SK-N-SH (cell line): ENCODE results near the gene JAZF1. TPM values are rescaled to one million over a fixed set of nuclear protein-coding genes. Genes with fewer than 3 reads are reported as not detected.

Source experiments
- CTCF ChIA-PET: fragments of 300-600, 350-600 bp; formaldehyde crosslinking; extraction: SDS; loops from one replicate; lab custom pipeline; 2021; lab: Yijun Ruan, JAX
- POLR2A ChIA-PET: fragments of 350-600 bp; sonication (Branson Sonifier 250); formaldehyde crosslinking; extraction: SDS; loops from one replicate; lab custom pipeline; 2020; ENCODE audit warnings: antibody characterized with exemption, inconsistent platforms; lab: Yijun Ruan, JAX
- DNase-seq: peaks from one replicate; pipeline ENCODE4 v3.0.0; 2012
- H2AFZ ChIP-seq: fragments of 200-600 bp; sonication (generic); 2 replicates; pipeline ENCODE4 v1.8.1; 2016; ENCODE audit warnings: antibody characterized with exemption, mild to moderate bottlenecking, low read depth
- H3F3A ChIP-seq: fragments of 200-600 bp; sonication (generic); replicated peaks from 2 replicates; pipeline ENCODE3; 2016; ENCODE audit warnings: antibody characterized with exemption, mild to moderate bottlenecking; ENCODE audit not compliant: insufficient read depth
- H3K27ac ChIP-seq, 2 experiments: fragments of 200-500 bp in 1 of 2; fragments of 200-600 bp in 1 of 2; sonication (Bioruptor generic) in 1 of 2; sonication (generic), shearing (Covaris generic) in 1 of 2; 2 replicates each; pipeline versions ENCODE4 v1.5.1 to v1.6.1; 2014 to 2016; ENCODE audit warnings: low read depth in 2 of 2, inconsistent platforms in 1 of 2, low read length in 1 of 2, mild to moderate bottlenecking in 1 of 2, mixed read lengths in 1 of 2
- H3K27me3 ChIP-seq: fragments of 200-600 bp; sonication (generic), shearing (Covaris generic); 2 replicates; pipeline ENCODE4 v1.6.1; 2016; ENCODE audit warnings: mixed run types; ENCODE audit not compliant: insufficient read depth
- H3K36me3 ChIP-seq, 2 experiments: fragments of 200-500 bp in 1 of 2; fragments of 200-600 bp in 1 of 2; sonication (Bioruptor generic) in 1 of 2; sonication (generic) in 1 of 2; replicated peaks in 1 of 2; 2 replicates each; pipeline versions ENCODE3 to v1.5.1; 2014 to 2016; ENCODE audit warnings: low read length in 1 of 2, mild to moderate bottlenecking in 1 of 2; ENCODE audit not compliant: insufficient read depth in 2 of 2, control insufficient read depth in 1 of 2
- H3K4me1 ChIP-seq, 2 experiments: fragments of 200-500 bp in 1 of 2; fragments of 200-600 bp in 1 of 2; sonication (Bioruptor generic) in 1 of 2; sonication (generic), shearing (Covaris generic) in 1 of 2; 2 replicates each; pipeline versions ENCODE4 v1.5.1 to v1.6.1; 2014 to 2016; ENCODE audit warnings: low read depth in 1 of 2, low read length in 1 of 2, mixed run types in 1 of 2; ENCODE audit not compliant: insufficient read depth in 2 of 2, control insufficient read depth in 1 of 2
- H3K4me2 ChIP-seq: fragments of 200-600 bp; sonication (generic), shearing (Covaris generic); 2 replicates; pipeline ENCODE4 v1.6.1; 2017; ENCODE audit warnings: mixed run types
- H3K4me3 ChIP-seq, 2 experiments: fragments of 200-500 bp in 1 of 2; fragments of 200-600 bp in 1 of 2; sonication (Bioruptor generic) in 1 of 2; sonication (generic), shearing (Covaris generic) in 1 of 2; 2 replicates each; pipeline versions ENCODE4 v1.5.1 to v1.8.1; 2014 to 2016; ENCODE audit warnings: low read depth in 2 of 2, inconsistent platforms in 1 of 2, low read length in 1 of 2, mild to moderate bottlenecking in 1 of 2, mixed read lengths in 1 of 2, moderate library complexity in 1 of 2
- H3K79me2 ChIP-seq: fragments of 200-600 bp; sonication (generic); 2 replicates; pipeline ENCODE4 v1.8.1; 2017; ENCODE audit warnings: mild to moderate bottlenecking; ENCODE audit not compliant: insufficient read depth
- H3K9ac ChIP-seq: fragments of 200-600 bp; sonication (generic); 2 replicates; pipeline ENCODE4 v1.6.1; 2017; ENCODE audit warnings: mixed run types
- H3K9me2 ChIP-seq: fragments of 200-600 bp; sonication (generic); 2 replicates; pipeline ENCODE4 v1.6.1; 2017; ENCODE audit warnings: mixed run types
- H3K9me3 ChIP-seq: fragments of 200-600 bp; sonication (generic); 2 replicates; pipeline ENCODE4 v1.6.1; 2017; ENCODE audit warnings: mixed run types, mild to moderate bottlenecking, moderate library complexity
- H4K20me1 ChIP-seq: fragments of 200-600 bp; sonication (generic); 2 replicates; pipeline ENCODE4 v1.6.1; 2017; ENCODE audit warnings: mild to moderate bottlenecking, mixed run types; ENCODE audit not compliant: insufficient read depth
- CHD2 ChIP-seq: fragments of 150-350 bp; IDR thresholded peaks from 2 replicates; pipeline ENCODE4 v1.6.1; 2018; ENCODE audit warnings: low read length; ENCODE audit not compliant: partially characterized antibody
- CTCF ChIP-seq: fragments of 200-600 bp; sonication (generic); IDR thresholded peaks from 2 replicates; pipeline ENCODE4 v1.6.1; 2017; ENCODE audit warnings: antibody characterized with exemption, mild to moderate bottlenecking, moderate library complexity
- ELF1 ChIP-seq: IDR thresholded peaks from 2 replicates; pipeline ENCODE4 v1.4.0; 2012
- EP300 ChIP-seq, 2 experiments: IDR thresholded peaks; 2 replicates each; pipeline versions ENCODE4 v1.4.0 to v1.6.1; 2012; ENCODE audit warnings: borderline replicate concordance in 1 of 2, low read depth in 1 of 2, low read length in 1 of 2
- GABPA ChIP-seq: IDR thresholded peaks from 2 replicates; pipeline ENCODE4 v1.4.0; 2012; ENCODE audit warnings: low read depth, mild to moderate bottlenecking
- IRF3 ChIP-seq: fragments of 150-350 bp; IDR thresholded peaks from 2 replicates; pipeline ENCODE4 v1.6.1; 2016; ENCODE audit warnings: mild to moderate bottlenecking, low read depth, low read length
- MEF2A ChIP-seq: IDR thresholded peaks from 2 replicates; pipeline ENCODE4 v1.4.0; 2012; ENCODE audit warnings: low read depth, borderline replicate concordance
- NRF1 ChIP-seq: IDR thresholded peaks from 2 replicates; pipeline ENCODE4 v1.6.1; 2012; ENCODE audit warnings: low read depth, mild to moderate bottlenecking, low read length
- POLR2AphosphoS5 ChIP-seq: IDR thresholded peaks from 2 replicates; pipeline ENCODE4 v1.6.1; 2012; ENCODE audit warnings: low read depth, low read length
- REST ChIP-seq: IDR thresholded peaks from 2 replicates; pipeline ENCODE4 v1.6.1; 2012; ENCODE audit warnings: mild to moderate bottlenecking, low read depth, low read length, moderate library complexity
- RXRA ChIP-seq: IDR thresholded peaks from 2 replicates; pipeline ENCODE4 v1.4.0; 2012; ENCODE audit warnings: low read depth, mild to moderate bottlenecking, borderline replicate concordance
- SMC3 ChIP-seq: IDR thresholded peaks from 2 replicates; pipeline ENCODE4 v1.6.1; 2012; ENCODE audit warnings: low read depth, low read length, improper control_type of control experiment
- TAF1 ChIP-seq: IDR thresholded peaks from 2 replicates; pipeline ENCODE4 v1.6.1; 2012; ENCODE audit warnings: low read depth, mild to moderate bottlenecking, low read length, moderate library complexity, borderline replicate concordance
- TEAD4 ChIP-seq: IDR thresholded peaks from 2 replicates; pipeline ENCODE4 v1.4.0; 2012; ENCODE audit warnings: mild to moderate bottlenecking, borderline replicate concordance; ENCODE audit not compliant: insufficient read depth
- USF1 ChIP-seq: IDR thresholded peaks from 2 replicates; pipeline ENCODE4 v1.4.0; 2012; ENCODE audit warnings: low read depth, borderline replicate concordance
- USF2 ChIP-seq: fragments of 150-350 bp; IDR thresholded peaks from 2 replicates; pipeline ENCODE4 v1.6.1; 2017; ENCODE audit warnings: antibody characterized with exemption, low read length, low read depth, borderline replicate concordance
- YY1 ChIP-seq: IDR thresholded peaks from 2 replicates; pipeline ENCODE4 v1.4.0; 2012; ENCODE audit warnings: low read depth, mild to moderate bottlenecking
- ZBTB33 ChIP-seq: IDR thresholded peaks from 2 replicates; pipeline ENCODE4 v1.4.0; 2012; ENCODE audit warnings: low read depth, borderline replicate concordance
- WGBS: methylation state at CpG from one replicate; pipeline ENCODE4 v1.1.6; 2017; ENCODE audit warnings: low lambda C conversion rate; 5-methylcytosine and 5-hydroxymethylcytosine counted together
- polyA plus RNA-seq, 3 experiments: library from polyadenylated mRNA; depleted of rRNA; stranded (reverse); fragments of >200 nt; gene quantifications; 2 replicates each; pipeline ENCODE4 v1.2.3, GENCODE V29; 2012

JAZF1 gene
- polyA plus RNA-seq, 1 of the 3 experiments (the other 2 are of a cell fraction), result 1.7 TPM

GRCh38 chr7:27885652-27886051 is 294.9 kb downstream of the JAZF1 start:
- H3K4me3 ChIP-seq, result no peak overlapping the region
- no peak for DNase-seq
- no peaks in the 10 kb centered on the region for H3K79me2 ChIP-seq

GRCh38 chr7:27883696-27884095 is 296.9 kb downstream of the JAZF1 start:
- WGBS, result 89% methylated on average over 4 of the region's 4 CpGs
- no peaks in the 10 kb centered on the region for H3K9me2 ChIP-seq
- no peak overlapping the region for H3K4me2 ChIP-seq
- POLR2A ChIA-PET, result no interaction called here
- no peaks in the 10 kb centered on the region for H4K20me1 ChIP-seq
- H3K4me1 ChIP-seq, result no peaks in the 10 kb centered on the region; a peak in 1 of 4 replicates
- no peaks in the 10 kb centered on the region for H3K9me3 ChIP-seq
- CTCF ChIA-PET, result interaction anchor here (1.0 kb wide), 1 partner anchor 35 kb away, joined by 3 read pairs; no protein-coding TSS in a partner anchor
- H3K79me2 ChIP-seq, result no peaks in the 10 kb centered on the region
- no peak overlapping the region for H3K9ac ChIP-seq
- no peaks in the 10 kb centered on the region for H3F3A ChIP-seq
- no peaks in the 10 kb centered on the region for H3K36me3 ChIP-seq
- H2AFZ ChIP-seq, result no peak overlapping the region
- no peak for DNase-seq
- no peak overlapping the region for H3K4me3 ChIP-seq
- H3K27me3 ChIP-seq, result no peaks in the 10 kb centered on the region
- H3K27ac ChIP-seq, result no peak overlapping the region
- no peak for TF ChIP-seq CTCF
- TF ChIP-seq EP300 (IDR thresholded peaks at IDR 0.05; ENCODE audit: borderline replicate concordance in 1 of 2, low read depth in 1 of 2, low read length in 1 of 2), result no peak
- no peak for TF ChIP-seq POLR2AphosphoS5
- TF ChIP-seq SMC3, result no peak
- no peak for TF ChIP-seq MEF2A
- no peak for TF ChIP-seq NRF1
- no peak for TF ChIP-seq CHD2
- no peak for TF ChIP-seq ZBTB33
- TF ChIP-seq IRF3, result no peak
- TF ChIP-seq RXRA, result no peak
- no peak for TF ChIP-seq USF2
- TF ChIP-seq ELF1, result no peak
- no peak for TF ChIP-seq REST
- TF ChIP-seq TEAD4, result no peak
- TF ChIP-seq USF1, result no peak
- no peak for TF ChIP-seq GABPA
- no peak for TF ChIP-seq YY1

More at GRCh38 chr7:27885652-27886051, 294.9 kb downstream of the JAZF1 start:
- WGBS, result 94% methylated on average over 2 of the region's 2 CpGs
- no peak overlapping the region for H2AFZ ChIP-seq
- H3K9me2 ChIP-seq, result no peaks in the 10 kb centered on the region
- no peaks in the 10 kb centered on the region for H3K27me3 ChIP-seq
- no peaks in the 10 kb centered on the region for H3K36me3 ChIP-seq
- H3F3A ChIP-seq, result no peaks in the 10 kb centered on the region
- ChIA-PET CTCF (no interaction called here), POLR2A (no interaction called here)
- H4K20me1 ChIP-seq, result no peaks in the 10 kb centered on the region
- no peak overlapping the region for H3K9ac ChIP-seq
- no peaks in the 10 kb centered on the region for H3K9me3 ChIP-seq
- no peak for TF ChIP-seq TAF1
- H3K27ac ChIP-seq, result no peak overlapping the region
- H3K4me2 ChIP-seq, result no peak overlapping the region
- H3K4me1 ChIP-seq, result no peaks in the 10 kb centered on the region; a peak in 1 of 4 replicates
